Neural progenitor cell (in vitro differentiated cells): ENCODE data around the gene CFAP161. TPM values are rescaled to one million over a fixed set of nuclear protein-coding genes. Genes with fewer than 3 reads are reported as not detected.

ENCODE experiments used
- DNase-seq: peaks from one replicate; pipeline ENCODE4 v3.0.0-alpha.2; 2016; ENCODE audit warnings: low spot score
- H2AFZ ChIP-seq: fragments of 200-600 bp; sonication (generic); replicated peaks from 2 replicates; pipeline ENCODE4 v1.6.1; 2016; ENCODE audit warnings: antibody characterized with exemption
- H3F3A ChIP-seq: fragments of 200-600 bp; sonication (generic); 2 replicates; pipeline ENCODE4 v1.6.1; 2016; ENCODE audit warnings: antibody characterized with exemption, low read depth
- H3K27ac ChIP-seq: fragments of 200-600 bp; sonication (generic); 2 replicates; pipeline ENCODE4 v1.5.1; 2016; ENCODE audit warnings: mild to moderate bottlenecking
- H3K27me3 ChIP-seq: fragments of 200-600 bp; sonication (generic); 2 replicates; pipeline ENCODE4 v1.6.1; 2016; ENCODE audit warnings: mild to moderate bottlenecking, moderate library complexity
- H3K36me3 ChIP-seq: fragments of 200-600 bp; sonication (generic); 2 replicates; pipeline ENCODE4 v1.5.1; 2016
- H3K4me1 ChIP-seq: fragments of 200-600 bp; sonication (generic); 2 replicates; pipeline ENCODE4 v1.6.1; 2016; ENCODE audit warnings: mixed run types
- H3K4me2 ChIP-seq: fragments of 200-600 bp; sonication (generic); 2 replicates; pipeline ENCODE4 v1.6.1; 2016
- H3K4me3 ChIP-seq: fragments of 200-600 bp; sonication (generic); 2 replicates; pipeline ENCODE4 v1.5.1; 2016
- H3K79me2 ChIP-seq: fragments of 200-600 bp; sonication (generic); 2 replicates; pipeline ENCODE4 v1.6.1; 2016; ENCODE audit warnings: low read depth
- H3K9ac ChIP-seq: fragments of 200-600 bp; sonication (generic); 2 replicates; pipeline ENCODE4 v1.6.1; 2016
- H3K9me3 ChIP-seq: fragments of 200-600 bp; sonication (generic); 2 replicates; pipeline ENCODE4 v1.5.1; 2016; ENCODE audit warnings: low read depth
- H4K20me1 ChIP-seq: fragments of 200-600 bp; sonication (generic); 2 replicates; pipeline ENCODE4 v1.6.1; 2016; ENCODE audit warnings: low read depth
- H3K27ac Mint-ChIP-seq: 3 replicates; pipeline ENCODE4 v1.8.0; 2021; ENCODE audit warnings: mixed read lengths
- H3K27me3 Mint-ChIP-seq: 2 replicates; pipeline ENCODE4 v1.8.0; 2022; ENCODE audit warnings: low read depth, mild to moderate bottlenecking, inconsistent platforms, moderate library complexity, mixed read lengths; ENCODE audit not compliant: insufficient read depth
- H3K36me3 Mint-ChIP-seq: 3 replicates; pipeline ENCODE4 v1.8.0; 2021; ENCODE audit warnings: mixed read lengths
- H3K4me1 Mint-ChIP-seq: 3 replicates; pipeline ENCODE4 v1.8.0; 2021; ENCODE audit warnings: mixed read lengths
- H3K4me3 Mint-ChIP-seq: 3 replicates; pipeline ENCODE4 v1.8.0; 2021; ENCODE audit warnings: mild to moderate bottlenecking, moderate library complexity, mixed read lengths
- H3K9me3 Mint-ChIP-seq: 3 replicates; pipeline ENCODE4 v1.8.0; 2020; ENCODE audit warnings: mixed read lengths
- EZH2 ChIP-seq: fragments of 200-600 bp; sonication (generic); IDR thresholded peaks from 2 replicates; pipeline ENCODE4 v1.6.1; 2017; ENCODE audit warnings: antibody characterized with exemption, mild to moderate bottlenecking, moderate library complexity
- EZH2phosphoT487 ChIP-seq: fragments of 200-600 bp; sonication (generic); IDR thresholded peaks from 2 replicates; pipeline ENCODE4 v1.6.1; 2017; ENCODE audit warnings: antibody characterized with exemption
- total RNA-seq: library from RNA; depleted of rRNA; stranded (reverse); fragments of >200 nt; gene quantifications from 2 replicates; pipeline ENCODE4 v1.2.3, GENCODE V29; 2015; ENCODE audit warnings: low replicate concordance
- TF ChIP-seq, protein P1 (sequence below): fragments of 200-600 bp; sonication (generic); IDR thresholded peaks from 2 replicates; pipeline ENCODE4 v1.5.1; 2017; ENCODE audit warnings: antibody characterized with exemption, mild to moderate bottlenecking

The CFAP161 gene
- total RNA-seq, 1 donor from 2014 or later: 1.9 TPM

DNA sequence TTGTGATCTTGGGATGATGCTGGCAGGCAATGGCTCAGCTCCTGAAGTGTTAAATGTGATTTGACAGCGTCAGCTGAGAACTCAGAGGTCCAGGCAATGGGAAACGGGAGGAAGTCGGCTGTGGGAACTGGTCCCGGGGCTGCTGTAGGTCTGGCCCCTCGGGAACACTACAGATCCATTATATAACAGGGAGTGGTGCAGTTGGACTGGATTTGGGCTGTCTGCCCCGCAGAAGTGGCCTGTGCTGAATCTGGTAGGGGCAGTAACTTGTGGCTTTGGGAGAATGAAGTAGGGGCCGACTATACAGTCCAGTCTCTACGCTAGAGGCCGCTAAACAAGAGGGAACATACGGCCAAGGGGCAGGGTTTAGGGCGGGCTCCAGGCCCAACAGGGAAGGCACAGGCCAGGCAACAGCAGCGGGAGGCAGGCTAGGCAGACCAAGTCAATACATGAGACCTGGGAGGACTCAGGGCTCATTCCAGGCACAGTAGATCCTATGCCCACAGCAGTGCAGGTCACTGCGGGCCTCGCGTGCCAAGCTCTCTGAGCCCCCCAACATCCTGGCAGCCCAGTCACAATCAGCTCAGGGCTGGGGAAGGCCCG is 42.3 kb downstream of the CFAP161 start:
- H3K4me3 ChIP-seq: no peak overlapping the region
- no peak overlapping the region for H3K27ac ChIP-seq
- no peaks in the 10 kb centered on the region for H3K27me3 ChIP-seq
- Mint-ChIP-seq H3K27me3 (peaks cover 4% of the 10 kb centered on the region), H3K36me3 (no peaks in the 10 kb centered on the region), H3K4me1 (no peaks in the 10 kb centered on the region), H3K4me3 (no peak overlapping the region), H3K27ac (no peak overlapping the region), H3K9me3 (no peaks in the 10 kb centered on the region)
- H3K9me3 ChIP-seq: no peaks in the 10 kb centered on the region
- no peak overlapping the region for H2AFZ ChIP-seq
- H3F3A ChIP-seq: no peaks in the 10 kb centered on the region
- H3K36me3 ChIP-seq: no peaks in the 10 kb centered on the region
- H3K4me1 ChIP-seq: peaks cover 9% of the 10 kb centered on the region
- no peaks in the 10 kb centered on the region for H3K79me2 ChIP-seq
- no peak for DNase-seq
- no peaks in the 10 kb centered on the region for H4K20me1 ChIP-seq
- TF ChIP-seq, protein P1, sequence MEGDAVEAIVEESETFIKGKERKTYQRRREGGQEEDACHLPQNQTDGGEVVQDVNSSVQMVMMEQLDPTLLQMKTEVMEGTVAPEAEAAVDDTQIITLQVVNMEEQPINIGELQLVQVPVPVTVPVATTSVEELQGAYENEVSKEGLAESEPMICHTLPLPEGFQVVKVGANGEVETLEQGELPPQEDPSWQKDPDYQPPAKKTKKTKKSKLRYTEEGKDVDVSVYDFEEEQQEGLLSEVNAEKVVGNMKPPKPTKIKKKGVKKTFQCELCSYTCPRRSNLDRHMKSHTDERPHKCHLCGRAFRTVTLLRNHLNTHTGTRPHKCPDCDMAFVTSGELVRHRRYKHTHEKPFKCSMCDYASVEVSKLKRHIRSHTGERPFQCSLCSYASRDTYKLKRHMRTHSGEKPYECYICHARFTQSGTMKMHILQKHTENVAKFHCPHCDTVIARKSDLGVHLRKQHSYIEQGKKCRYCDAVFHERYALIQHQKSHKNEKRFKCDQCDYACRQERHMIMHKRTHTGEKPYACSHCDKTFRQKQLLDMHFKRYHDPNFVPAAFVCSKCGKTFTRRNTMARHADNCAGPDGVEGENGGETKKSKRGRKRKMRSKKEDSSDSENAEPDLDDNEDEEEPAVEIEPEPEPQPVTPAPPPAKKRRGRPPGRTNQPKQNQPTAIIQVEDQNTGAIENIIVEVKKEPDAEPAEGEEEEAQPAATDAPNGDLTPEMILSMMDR: no peak
- no peak for TF ChIP-seq EZH2
- no peak for TF ChIP-seq EZH2phosphoT487
- H3K4me2 ChIP-seq: no peak overlapping the region
- no peak overlapping the region for H3K9ac ChIP-seq

DNA sequence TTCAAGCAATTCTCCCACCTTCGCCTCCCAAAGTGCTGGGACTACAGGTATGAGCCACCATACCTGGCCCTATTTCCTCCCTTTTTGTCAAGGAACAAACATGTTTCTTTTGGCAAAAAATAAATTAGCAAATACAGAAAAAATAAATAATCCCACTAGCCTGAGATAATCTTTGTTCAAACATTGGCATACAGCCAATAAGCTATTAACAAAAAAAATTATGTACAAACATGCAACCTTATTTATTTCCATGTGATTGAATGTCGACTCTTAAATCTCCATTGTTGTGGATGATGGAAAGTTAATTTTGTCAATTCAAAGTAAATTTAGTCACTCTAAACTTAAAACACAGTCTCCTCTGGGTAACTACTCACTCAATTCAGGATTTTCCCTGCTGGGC is 44.3 kb downstream of the CFAP161 start:
- Histone ChIP-seq H3K4me2 (no peak overlapping the region), H3K9me3 (no peaks in the 10 kb centered on the region), H3K79me2 (no peaks in the 10 kb centered on the region), H3F3A (no peaks in the 10 kb centered on the region), H3K4me3 (no peak overlapping the region), H3K4me1 (peaks cover 26% of the 10 kb centered on the region), H3K27ac (no peak overlapping the region), H2AFZ (no peak overlapping the region), H3K9ac (no peak overlapping the region), H3K36me3 (no peaks in the 10 kb centered on the region), H3K27me3 (no peaks in the 10 kb centered on the region), H4K20me1 (no peaks in the 10 kb centered on the region)
- Mint-ChIP-seq H3K36me3 (no peaks in the 10 kb centered on the region), H3K9me3 (no peaks in the 10 kb centered on the region), H3K27me3 (no peaks in the 10 kb centered on the region), H3K4me3 (no peak overlapping the region), H3K27ac (no peak overlapping the region), H3K4me1 (peaks cover 13% of the 10 kb centered on the region)
- no peak for TF ChIP-seq EZH2phosphoT487
- no peak for TF ChIP-seq EZH2
- TF ChIP-seq, protein P1: no peak
- no peak for DNase-seq

DNA sequence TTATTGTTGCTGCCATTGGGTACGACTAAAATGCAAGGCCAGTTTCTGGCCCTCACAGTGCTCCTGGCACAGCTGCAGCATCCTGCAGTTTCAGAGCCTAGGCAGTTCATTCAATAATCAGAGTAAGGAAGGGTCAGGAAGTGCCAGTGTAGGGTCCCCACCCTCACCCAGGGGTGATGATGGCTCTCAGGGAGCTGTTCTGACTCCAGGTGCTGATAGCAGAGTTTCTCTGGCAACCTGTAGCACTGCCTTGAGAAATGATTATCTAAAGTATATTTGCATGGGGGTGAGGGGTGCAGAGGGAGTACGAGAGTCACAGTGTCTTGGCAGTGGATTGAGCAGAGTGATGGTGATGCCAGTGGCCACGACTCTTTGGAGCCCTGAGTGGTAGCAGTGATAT is 47.1 kb downstream of the CFAP161 start:
- H3K4me2 ChIP-seq: no peak overlapping the region
- TF ChIP-seq, protein P1: no peak
- TF ChIP-seq EZH2: no peak
- TF ChIP-seq EZH2phosphoT487: no peak
- H3K79me2 ChIP-seq: no peaks in the 10 kb centered on the region
- H3F3A ChIP-seq: no peaks in the 10 kb centered on the region
- no peaks in the 10 kb centered on the region for H3K36me3 Mint-ChIP-seq
- H3K9me3 Mint-ChIP-seq: no peaks in the 10 kb centered on the region
- no peaks in the 10 kb centered on the region for H3K27me3 Mint-ChIP-seq
- no peak overlapping the region for H3K4me3 Mint-ChIP-seq
- H3K27me3 ChIP-seq: no peaks in the 10 kb centered on the region
- H3K4me1 ChIP-seq: peaks cover 18% of the 10 kb centered on the region
- H3K9ac ChIP-seq: no peak overlapping the region
- H3K9me3 ChIP-seq: no peaks in the 10 kb centered on the region
- H3K36me3 ChIP-seq: no peaks in the 10 kb centered on the region
- H2AFZ ChIP-seq: no peak overlapping the region
- DNase-seq: no peak
- no peak overlapping the region for H3K27ac Mint-ChIP-seq
- peaks cover 19% of the 10 kb centered on the region for H3K4me1 Mint-ChIP-seq
- H4K20me1 ChIP-seq: no peaks in the 10 kb centered on the region
- no peak overlapping the region for H3K4me3 ChIP-seq
- no peak overlapping the region for H3K27ac ChIP-seq
